Neural crest cell (in vitro differentiated cells): Measurements from ENCODE around the gene CD40. TPM values are rescaled to one million over a fixed set of nuclear protein-coding genes. Genes with fewer than 3 reads are reported as not detected.

Experiments used
- DNase-seq: peaks from one replicate; pipeline ENCODE4 v3.0.0; 2021; ENCODE audit warnings: low read depth, mixed read lengths, low spot score
- H3K27ac Mint-ChIP-seq: one replicate; pipeline ENCODE4 v1.8.0; 2021; ENCODE audit warnings: mild to moderate bottlenecking, mixed read lengths; ENCODE audit not compliant: unreplicated experiment
- H3K27me3 Mint-ChIP-seq: 2 replicates; pipeline ENCODE4 v1.8.0; 2021; ENCODE audit warnings: low read depth, mild to moderate bottlenecking, mixed read lengths
- H3K36me3 Mint-ChIP-seq: 2 replicates; pipeline ENCODE4 v1.8.0; 2021; ENCODE audit warnings: low read depth, mild to moderate bottlenecking, mixed read lengths
- H3K4me1 Mint-ChIP-seq: 2 replicates; pipeline ENCODE4 v1.8.0; 2021; ENCODE audit warnings: mixed read lengths
- H3K4me3 Mint-ChIP-seq: one replicate; pipeline ENCODE4 v1.8.0; 2021; ENCODE audit warnings: mild to moderate bottlenecking, mixed read lengths
- H3K9me3 Mint-ChIP-seq: 2 replicates; pipeline ENCODE4 v1.8.0; 2021; ENCODE audit warnings: mixed read lengths
- total RNA-seq: library from RNA; stranded (reverse); gene quantifications from 2 replicates; pipeline ENCODE4 v1.2.1, GENCODE V29; 2021
- TF ChIP-seq, protein P1 (sequence below): fragments of 200-600 bp; sonication (generic); conservative IDR thresholded peaks from 2 replicates; pipeline ENCODE4 v1.5.0; 2021; ENCODE audit warnings: antibody characterized with exemption, mild to moderate bottlenecking

CD40 gene
- total RNA-seq, 1 donor from 2014 or later, result 4.8 TPM

GRCh38 chr20:46123482-46124245, 5.5 kb downstream of the CD40 start:
- no peak for DNase-seq
- TF ChIP-seq, protein P1, sequence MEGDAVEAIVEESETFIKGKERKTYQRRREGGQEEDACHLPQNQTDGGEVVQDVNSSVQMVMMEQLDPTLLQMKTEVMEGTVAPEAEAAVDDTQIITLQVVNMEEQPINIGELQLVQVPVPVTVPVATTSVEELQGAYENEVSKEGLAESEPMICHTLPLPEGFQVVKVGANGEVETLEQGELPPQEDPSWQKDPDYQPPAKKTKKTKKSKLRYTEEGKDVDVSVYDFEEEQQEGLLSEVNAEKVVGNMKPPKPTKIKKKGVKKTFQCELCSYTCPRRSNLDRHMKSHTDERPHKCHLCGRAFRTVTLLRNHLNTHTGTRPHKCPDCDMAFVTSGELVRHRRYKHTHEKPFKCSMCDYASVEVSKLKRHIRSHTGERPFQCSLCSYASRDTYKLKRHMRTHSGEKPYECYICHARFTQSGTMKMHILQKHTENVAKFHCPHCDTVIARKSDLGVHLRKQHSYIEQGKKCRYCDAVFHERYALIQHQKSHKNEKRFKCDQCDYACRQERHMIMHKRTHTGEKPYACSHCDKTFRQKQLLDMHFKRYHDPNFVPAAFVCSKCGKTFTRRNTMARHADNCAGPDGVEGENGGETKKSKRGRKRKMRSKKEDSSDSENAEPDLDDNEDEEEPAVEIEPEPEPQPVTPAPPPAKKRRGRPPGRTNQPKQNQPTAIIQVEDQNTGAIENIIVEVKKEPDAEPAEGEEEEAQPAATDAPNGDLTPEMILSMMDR, result no peak
- H3K4me1 Mint-ChIP-seq, result no peaks in the 10 kb centered on the region
- H3K27me3 Mint-ChIP-seq, result peaks cover 5% of the 10 kb centered on the region
- H3K27ac Mint-ChIP-seq, result no peak overlapping the region
- no peaks in the 10 kb centered on the region for H3K9me3 Mint-ChIP-seq
- H3K36me3 Mint-ChIP-seq, result no peaks in the 10 kb centered on the region
- H3K4me3 Mint-ChIP-seq, result no peak overlapping the region

- no peak overlapping the region for H3K4me3 Mint-ChIP-seq
- H3K4me1 Mint-ChIP-seq, result no peaks in the 10 kb centered on the region
- TF ChIP-seq, protein P1, result no peak
- peaks cover 34% of the 10 kb centered on the region for H3K27me3 Mint-ChIP-seq
- H3K9me3 Mint-ChIP-seq, result no peaks in the 10 kb centered on the region
- DNase-seq, result no peak
- no peaks in the 10 kb centered on the region for H3K36me3 Mint-ChIP-seq
- H3K27ac Mint-ChIP-seq, result no peak overlapping the region
These were observed 8.4 kb downstream of the CD40 start for GRCh38 chr20:46126440-46127056.

GRCh38 chr20:46127396-46128010, 9.4 kb downstream of the CD40 start:
- Mint-ChIP-seq H3K9me3 (no peaks in the 10 kb centered on the region), H3K4me1 (peaks cover 2% of the 10 kb centered on the region), H3K36me3 (no peaks in the 10 kb centered on the region), H3K4me3 (no peak overlapping the region), H3K27ac (no peak overlapping the region), H3K27me3 (peaks cover 42% of the 10 kb centered on the region)
- DNase-seq, result no peak
- TF ChIP-seq, protein P1, result no peak

DNA sequence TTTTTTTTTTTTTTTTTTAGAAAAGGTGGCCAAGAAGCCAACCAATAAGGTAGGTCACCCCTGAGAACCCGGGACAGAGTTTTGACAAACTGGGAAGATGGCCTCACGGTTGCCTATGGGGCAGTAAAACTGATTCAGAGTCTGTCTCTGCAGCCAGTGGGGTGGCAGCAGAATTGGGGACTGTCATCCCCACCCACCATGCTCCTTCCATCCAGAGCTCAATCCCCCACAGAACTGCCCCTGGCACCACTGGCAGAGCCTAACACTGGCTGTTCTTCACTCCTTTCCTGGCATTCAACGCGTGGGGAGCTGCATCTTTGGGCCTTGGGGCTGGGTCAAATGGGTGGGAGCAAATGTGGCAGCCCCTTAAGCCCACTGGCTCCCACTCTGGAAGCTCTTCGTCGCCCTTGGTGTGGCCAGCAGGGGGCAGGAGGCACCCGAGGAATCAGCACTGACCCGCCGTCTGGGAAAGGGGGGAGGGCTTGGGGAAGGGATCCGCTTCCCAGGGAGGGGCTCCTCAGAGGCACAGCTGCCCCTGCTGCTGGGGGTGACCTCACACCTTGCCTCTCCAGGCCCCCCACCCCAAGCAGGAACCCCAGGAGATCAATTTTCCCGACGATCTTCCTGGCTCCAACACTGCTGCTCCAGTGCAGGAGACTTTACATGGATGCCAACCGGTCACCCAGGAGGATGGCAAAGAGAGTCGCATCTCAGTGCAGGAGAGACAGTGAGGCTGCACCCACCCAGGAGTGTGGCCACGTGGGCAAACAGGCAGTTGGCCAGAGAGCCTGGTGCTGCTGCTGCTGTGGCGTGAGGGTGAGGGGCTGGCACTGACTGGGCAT, 10.4 kb downstream of the CD40 start:
- H3K4me1 Mint-ChIP-seq, result peaks cover 6% of the 10 kb centered on the region
- no peaks in the 10 kb centered on the region for H3K9me3 Mint-ChIP-seq
- H3K27me3 Mint-ChIP-seq, result peaks cover 49% of the 10 kb centered on the region
- DNase-seq, result peak; percentile 61
- TF ChIP-seq, protein P1, result peak; percentile 68
- no peaks in the 10 kb centered on the region for H3K36me3 Mint-ChIP-seq
- H3K27ac Mint-ChIP-seq, result no peak overlapping the region
- no peak overlapping the region for H3K4me3 Mint-ChIP-seq

DNA sequence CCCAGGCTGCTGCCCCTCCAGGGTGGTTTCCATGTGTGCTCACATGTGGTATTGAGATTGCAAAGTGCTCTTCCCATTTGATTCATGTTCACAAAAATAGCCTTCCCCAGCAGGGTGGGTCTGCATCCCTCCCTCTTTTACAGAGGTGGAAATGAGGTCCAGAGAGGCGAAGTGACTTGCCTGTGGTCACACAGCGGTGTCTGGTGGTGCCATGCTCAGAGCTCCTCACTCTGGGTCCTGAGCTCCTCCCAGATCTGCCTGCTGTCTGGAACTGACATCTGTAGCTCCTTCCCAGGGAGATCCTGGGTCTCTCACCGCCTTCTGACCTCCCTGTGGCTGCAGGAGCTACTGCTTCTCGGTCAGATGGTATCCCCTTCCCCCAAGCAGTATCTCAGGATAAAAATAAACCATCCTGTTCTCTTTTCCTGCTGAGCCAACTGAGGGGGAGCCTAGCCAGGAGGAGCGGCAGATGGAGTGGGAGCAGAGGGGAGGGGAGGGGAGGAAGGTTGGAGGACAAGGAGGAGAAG, 11.9 kb downstream of the CD40 start:
- no peak for DNase-seq
- TF ChIP-seq, protein P1, result no peak
- no peak overlapping the region for H3K4me3 Mint-ChIP-seq
- no peaks in the 10 kb centered on the region for H3K9me3 Mint-ChIP-seq
- no peaks in the 10 kb centered on the region for H3K36me3 Mint-ChIP-seq
- no peak overlapping the region for H3K27ac Mint-ChIP-seq
- peaks cover 49% of the 10 kb centered on the region for H3K27me3 Mint-ChIP-seq
- H3K4me1 Mint-ChIP-seq, result peaks cover 6% of the 10 kb centered on the region
